Measurements from ENCODE around the gene PGLYRP1. TPM values are rescaled to one million over a fixed set of nuclear protein-coding genes. Genes with fewer than 3 reads are reported as not detected.

The PGLYRP1 gene
- polyA plus RNA-seq, 1 experiment, result not detected

- CTCF ChIA-PET, result interaction anchor here (0.6 to 3.6 kb wide), 9 partner anchors 13 to 232 kb away, joined by 3 to 49 read pairs (median 4); no protein-coding TSS in a partner anchor
- POLR2A ChIA-PET, result no interaction called here
- TF ChIP-seq CTCF (IDR thresholded peaks at IDR 0.05; ENCODE audit: insufficient read depth, low read depth, low read length), result no peak
Measured at GRCh38 chr19:46033401-46033800, 10.5 kb upstream of the PGLYRP1 start.

GRCh38 chr19:46032597-46033025 lies 9.8 kb upstream of the PGLYRP1 start:
- no peak for TF ChIP-seq CTCF (IDR thresholded peaks at IDR 0.05; ENCODE audit: insufficient read depth, low read depth, low read length)
- no peak for DNase-seq (ENCODE audit: low read depth)
- CTCF ChIA-PET, result interaction anchor here (1.0 to 3.6 kb wide), 5 partner anchors 12 to 233 kb away, joined by 3 to 49 read pairs (median 3); no protein-coding TSS in a partner anchor
- peaks cover 7% of the 10 kb centered on the region; the same call in 1 of the 2 replicates for H3K27me3 ChIP-seq (ENCODE audit: control insufficient read depth, insufficient read depth, low read length)
- POLR2A ChIA-PET, result no interaction called here
- H3K36me3 ChIP-seq (ENCODE audit: control insufficient read depth, insufficient read depth, low read length), result no peaks in the 10 kb centered on the region
- H3K4me3 ChIP-seq (ENCODE audit: low read depth, low read length), result no peak overlapping the region

More at GRCh38 chr19:46033401-46033800, 10.5 kb upstream of the PGLYRP1 start:
- H3K27me3 ChIP-seq (ENCODE audit: control insufficient read depth, insufficient read depth, low read length), result peaks cover 7% of the 10 kb centered on the region; the same call in 1 of the 2 replicates
- DNase-seq (ENCODE audit: low read depth), result no peak
- H3K36me3 ChIP-seq (ENCODE audit: control insufficient read depth, insufficient read depth, low read length), result no peaks in the 10 kb centered on the region
- H3K4me3 ChIP-seq (ENCODE audit: low read depth, low read length), result no peak overlapping the region

GRCh38 chr19:46031781-46032596 lies 9.1 kb upstream of the PGLYRP1 start:
- ChIA-PET POLR2A (no interaction called here), CTCF (interaction anchor here (1.0 to 3.6 kb wide), 4 partner anchors 11 to 233 kb away, joined by 3 to 49 read pairs (median 6); no protein-coding TSS in a partner anchor)
- H3K27me3 ChIP-seq (ENCODE audit: control insufficient read depth, insufficient read depth, low read length), result peaks cover 7% of the 10 kb centered on the region; the same call in 1 of the 2 replicates
- no peaks in the 10 kb centered on the region for H3K36me3 ChIP-seq (ENCODE audit: control insufficient read depth, insufficient read depth, low read length)
- no peak for TF ChIP-seq CTCF (IDR thresholded peaks at IDR 0.05; ENCODE audit: insufficient read depth, low read depth, low read length)
- DNase-seq (ENCODE audit: low read depth), result no peak
- no peak overlapping the region for H3K4me3 ChIP-seq (ENCODE audit: low read depth, low read length)

GRCh38 chr19:46030812-46031550 lies 8.1 kb upstream of the PGLYRP1 start:
- Histone ChIP-seq H3K27me3 (ENCODE audit: control insufficient read depth, insufficient read depth, low read length) (peaks cover 6% of the 10 kb centered on the region; the same call in 1 of the 2 replicates), H3K36me3 (ENCODE audit: control insufficient read depth, insufficient read depth, low read length) (no peaks in the 10 kb centered on the region), H3K4me3 (ENCODE audit: low read depth, low read length) (no peak overlapping the region)
- ChIA-PET CTCF (interaction anchor here (1.1 to 2.5 kb wide), 2 partner anchors 10 to 234 kb away, joined by 3 to 10 read pairs; no protein-coding TSS in a partner anchor), POLR2A (no interaction called here)
- no peak for DNase-seq (ENCODE audit: low read depth)
- TF ChIP-seq CTCF (IDR thresholded peaks at IDR 0.05; ENCODE audit: insufficient read depth, low read depth, low read length), result no peak

- ChIA-PET POLR2A (no interaction called here), CTCF (interaction anchor here (0.9 to 7.7 kb wide), 8 partner anchors 7 to 255 kb away, joined by 3 to 212 read pairs (median 8); no protein-coding TSS in a partner anchor)
- Histone ChIP-seq H3K36me3 (ENCODE audit: control insufficient read depth, insufficient read depth, low read length) (no peaks in the 10 kb centered on the region), H3K27me3 (ENCODE audit: control insufficient read depth, insufficient read depth, low read length) (peaks cover 4% of the 10 kb centered on the region), H3K4me3 (ENCODE audit: low read depth, low read length) (no peak overlapping the region)
- no peak for TF ChIP-seq CTCF (IDR thresholded peaks at IDR 0.05; ENCODE audit: insufficient read depth, low read depth, low read length)
- DNase-seq (ENCODE audit: low read depth), result no peak
Measured at GRCh38 chr19:46025835-46026234, 3.0 kb upstream of the PGLYRP1 start.
